HG03558 (cell line): Measurements from ENCODE around the gene SPRED3.
"Not testable (repeated sequence)": the region's sequence is repeated elsewhere in the genome, so short reads cannot be mapped to it uniquely, and the experiment has no call there.

Experiments
- ATAC-seq: cut with Tn5 transposase; IDR thresholded peaks from one replicate; pipeline ENCODE4 v1.9.1; 2021; ENCODE audit warnings: moderate number of reproducible peaks; ENCODE audit not compliant: unreplicated experiment; ENCODE audit errors: extremely low read depth

The SPRED3 gene

DNA sequence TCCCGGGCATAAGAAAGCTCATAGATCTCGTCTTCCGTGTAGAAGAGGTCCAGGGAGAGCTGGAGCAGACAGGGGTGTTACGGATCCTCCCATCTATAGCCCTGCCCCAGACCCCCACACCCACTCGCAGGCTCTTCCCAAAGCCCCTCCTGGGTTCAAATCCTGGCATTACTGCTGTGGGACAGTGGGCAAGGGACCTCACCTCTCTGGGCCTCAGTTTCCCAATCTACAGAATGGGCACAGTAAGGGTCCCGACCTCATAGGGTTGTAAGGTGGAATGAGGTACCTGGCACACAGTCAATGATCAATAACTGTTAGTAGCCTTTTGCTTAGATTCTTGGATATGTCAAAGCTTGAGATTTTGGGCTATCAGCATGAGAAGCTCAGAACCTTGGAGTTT is 24.9 kb downstream of the SPRED3 start:
- ATAC-seq: no peak

DNA sequence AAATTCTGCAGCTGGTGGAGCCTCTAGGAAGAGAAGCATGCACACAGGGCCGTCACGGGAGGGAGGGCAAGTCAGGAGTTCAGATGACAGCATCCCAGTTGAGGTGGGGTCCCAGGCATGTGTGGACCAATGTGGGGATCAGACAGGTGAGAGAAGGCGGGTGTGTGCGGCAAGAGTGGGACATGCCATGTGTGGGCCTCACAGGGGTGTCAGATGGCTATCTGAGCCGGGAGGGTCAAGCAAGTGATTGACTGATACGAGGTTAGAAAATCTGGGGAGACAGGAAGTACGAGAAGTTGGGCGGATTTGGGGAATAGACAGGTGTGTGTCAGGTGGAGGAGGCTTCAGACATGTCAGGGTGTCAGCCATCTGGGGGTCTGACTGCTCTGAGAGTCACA is 28.6 kb downstream of the SPRED3 start:
- ATAC-seq: no peak

DNA sequence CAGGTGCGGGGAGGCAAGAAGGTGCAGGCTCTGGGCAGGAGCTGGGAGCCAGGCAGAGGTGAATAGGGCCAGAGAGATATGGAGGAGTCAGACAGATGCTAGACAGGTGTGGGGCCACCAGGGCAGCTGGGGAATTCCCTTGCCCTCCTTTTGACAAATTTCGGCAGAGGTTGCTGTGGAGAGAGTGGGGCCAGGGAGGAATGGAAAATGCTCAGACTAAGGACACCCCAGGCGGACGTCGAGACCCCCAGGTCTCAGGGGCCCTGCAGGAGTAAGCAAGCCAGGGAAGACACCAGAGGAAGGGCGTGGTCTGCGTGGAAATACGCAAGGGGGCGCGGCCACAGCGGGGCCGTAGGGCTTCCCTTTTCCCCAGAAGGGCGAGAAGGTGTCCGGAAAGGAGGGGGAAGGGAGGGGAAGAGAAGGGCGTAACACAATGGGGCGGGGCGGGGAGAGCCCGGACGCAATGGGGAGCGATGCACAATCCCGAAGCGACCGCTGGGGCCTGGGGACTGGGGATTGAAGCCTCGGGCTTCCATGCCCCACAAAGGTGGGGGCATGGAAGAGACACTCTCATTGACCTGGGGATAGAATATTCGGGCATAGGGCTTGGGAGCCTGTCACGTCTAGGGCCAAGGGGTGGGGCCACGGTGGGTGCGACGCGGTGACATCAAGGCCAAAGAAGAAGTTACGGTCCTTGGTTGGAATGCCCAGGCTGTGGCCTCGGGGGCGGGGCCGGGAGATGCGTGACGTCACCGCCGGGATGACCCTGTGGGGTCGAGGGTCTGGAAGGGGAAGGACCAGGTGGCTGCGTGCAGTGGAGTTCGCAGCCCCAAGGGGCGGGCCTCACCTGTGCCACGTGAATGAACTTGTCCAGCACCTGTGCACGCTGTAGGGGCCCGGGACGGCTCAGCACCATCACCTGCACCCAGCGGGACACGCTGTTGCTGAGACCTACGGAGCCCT is 29.3 kb downstream of the SPRED3 start:
- no peak for ATAC-seq

DNA sequence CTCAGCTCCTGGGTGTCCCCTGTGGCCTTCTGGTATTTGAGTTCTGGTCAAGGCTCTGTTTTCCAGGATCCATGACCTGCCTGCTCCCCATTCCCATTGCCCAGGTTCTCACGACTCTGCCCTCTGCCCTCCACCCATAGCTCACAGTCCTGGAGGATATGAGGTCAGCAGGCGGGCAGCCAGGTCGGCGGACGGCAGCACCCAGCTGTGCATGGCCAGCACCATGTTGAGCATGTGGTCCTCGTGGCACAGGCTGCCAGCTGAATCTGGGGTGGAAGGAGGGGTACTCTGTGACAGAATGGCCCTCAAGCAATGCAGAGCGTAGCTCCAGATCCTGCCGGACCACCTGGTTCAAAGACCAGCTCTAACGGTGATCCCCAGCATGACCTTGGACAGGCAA is 32.4 kb downstream of the SPRED3 start:
- no peak for ATAC-seq

DNA sequence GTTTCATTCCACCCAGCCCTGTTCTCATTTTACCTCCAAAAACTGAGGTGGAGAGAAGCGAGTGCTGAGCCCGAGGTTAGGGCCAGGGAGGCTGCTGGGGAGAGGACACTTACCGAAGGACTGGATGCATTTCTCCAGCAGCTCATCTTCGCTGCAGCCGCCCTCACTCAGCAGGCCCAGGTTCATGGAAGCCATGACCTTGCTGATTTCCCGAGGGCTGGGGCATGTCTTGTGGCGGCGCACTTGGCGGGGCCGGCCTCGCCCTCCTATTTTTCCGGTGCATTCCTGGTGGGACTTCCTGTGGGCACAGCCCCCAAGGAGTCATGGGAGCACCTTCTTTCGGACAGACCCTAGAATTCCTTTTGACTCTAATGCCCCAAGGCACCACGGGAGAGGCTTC is 33.4 kb downstream of the SPRED3 start:
- ATAC-seq: no peak

DNA sequence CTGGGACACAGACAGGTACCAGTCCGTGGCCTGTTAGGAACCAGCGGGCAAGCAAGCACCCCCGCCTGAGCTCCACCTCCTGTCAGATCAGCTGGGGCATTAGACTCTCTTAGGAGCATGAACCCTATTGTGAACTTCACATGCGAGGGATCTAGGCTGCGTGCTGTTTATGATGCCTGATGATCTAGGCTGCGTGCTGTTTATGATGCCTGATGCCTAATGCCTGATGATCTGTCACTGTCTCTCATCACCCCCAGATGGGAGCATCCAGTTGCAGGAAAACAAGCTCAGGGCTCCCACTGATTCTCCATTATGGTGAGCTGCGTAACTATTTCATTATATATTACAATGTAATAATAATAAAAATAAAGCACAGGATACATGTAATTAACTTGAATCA is 33.9 kb downstream of the SPRED3 start:
- ATAC-seq: no peak

DNA sequence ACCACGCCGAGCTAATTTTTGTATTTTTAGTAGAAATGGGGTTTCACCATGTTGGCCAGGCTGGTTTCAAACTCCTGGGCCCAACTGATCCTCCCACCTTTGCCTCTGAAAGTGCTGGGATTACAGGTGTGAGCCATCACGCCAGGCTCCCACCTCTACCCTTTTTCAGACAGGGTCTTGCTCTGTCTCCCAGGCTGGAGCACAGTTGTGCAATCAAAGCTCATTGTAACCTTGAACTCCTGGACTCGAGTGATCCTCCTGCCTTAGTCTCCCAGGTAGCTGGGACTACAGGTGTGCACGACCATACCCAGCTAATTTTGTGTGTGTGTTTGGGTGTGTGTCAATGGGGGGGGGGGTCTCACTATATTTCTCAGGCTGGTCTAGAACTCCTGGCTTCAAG is 35.8 kb downstream of the SPRED3 start:
- no peak for ATAC-seq

DNA sequence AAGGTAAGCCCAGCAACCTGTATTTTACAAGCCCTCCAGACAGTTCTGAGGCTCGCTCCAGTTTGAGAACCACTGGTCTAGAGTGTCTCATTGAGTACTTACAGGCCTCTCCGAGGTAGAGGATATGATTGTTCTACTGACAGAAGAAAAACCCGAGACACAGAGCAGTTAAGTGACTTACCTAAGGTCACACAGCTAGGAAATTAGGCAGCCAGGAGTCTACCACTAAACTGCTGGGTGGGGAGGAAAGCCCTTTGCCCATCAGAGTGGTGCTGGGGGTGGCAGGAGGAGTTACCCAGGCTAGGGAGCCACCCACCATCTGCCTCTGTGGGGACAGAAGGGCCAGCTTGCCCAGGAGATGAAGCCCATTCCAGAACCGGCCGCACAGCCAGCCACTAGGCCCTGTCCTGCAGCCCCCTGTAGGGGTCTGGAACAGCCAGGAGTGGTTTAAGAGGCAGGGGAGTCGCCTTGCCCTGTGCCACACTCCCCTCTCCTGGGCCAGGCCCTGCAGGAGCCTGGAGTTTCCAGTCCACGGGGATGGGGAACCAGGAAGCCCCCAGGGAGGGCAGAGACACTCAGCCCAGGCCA is 36.8 kb downstream of the SPRED3 start:
- ATAC-seq: no peak

DNA sequence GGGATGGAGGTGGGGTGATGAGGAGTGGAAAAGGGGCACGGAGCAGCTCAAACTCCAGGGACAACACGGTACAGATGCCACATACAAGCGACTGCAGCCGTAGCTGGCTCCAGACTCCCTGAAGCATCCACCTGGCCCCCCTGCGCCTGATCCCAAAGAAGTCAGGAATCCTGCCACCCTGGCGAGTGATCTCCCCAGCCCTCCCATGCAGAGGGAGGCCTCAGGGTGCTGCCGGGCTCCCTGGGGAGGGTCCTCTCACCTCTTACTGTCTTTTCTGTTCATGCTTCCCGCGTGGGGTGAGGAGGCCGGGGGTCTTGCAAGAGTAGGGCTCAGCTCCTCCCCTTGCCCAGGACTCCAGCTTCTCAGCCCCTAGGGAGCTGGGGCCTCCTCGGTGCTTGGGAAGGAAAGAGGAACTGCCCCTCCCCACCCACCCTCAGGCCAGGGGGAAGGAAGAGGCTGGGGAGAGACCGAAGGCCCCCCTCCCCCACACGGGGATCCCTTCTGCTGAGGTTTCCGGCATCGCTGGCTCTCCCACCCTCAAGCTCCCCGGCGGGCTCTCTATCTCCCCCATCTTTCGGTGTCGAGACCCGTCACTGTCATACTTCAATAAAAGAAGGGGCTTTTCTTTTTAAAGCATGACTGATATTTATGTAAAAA is 37.4 kb downstream of the SPRED3 start, which contains the start of gene RASGRP4:
TSS of gene RASGRP4 (minus strand) at position 410 of the 657 bp plus-strand sequence. CDS start at position 282, 128 bp downstream.
- ATAC-seq: no peak

DNA sequence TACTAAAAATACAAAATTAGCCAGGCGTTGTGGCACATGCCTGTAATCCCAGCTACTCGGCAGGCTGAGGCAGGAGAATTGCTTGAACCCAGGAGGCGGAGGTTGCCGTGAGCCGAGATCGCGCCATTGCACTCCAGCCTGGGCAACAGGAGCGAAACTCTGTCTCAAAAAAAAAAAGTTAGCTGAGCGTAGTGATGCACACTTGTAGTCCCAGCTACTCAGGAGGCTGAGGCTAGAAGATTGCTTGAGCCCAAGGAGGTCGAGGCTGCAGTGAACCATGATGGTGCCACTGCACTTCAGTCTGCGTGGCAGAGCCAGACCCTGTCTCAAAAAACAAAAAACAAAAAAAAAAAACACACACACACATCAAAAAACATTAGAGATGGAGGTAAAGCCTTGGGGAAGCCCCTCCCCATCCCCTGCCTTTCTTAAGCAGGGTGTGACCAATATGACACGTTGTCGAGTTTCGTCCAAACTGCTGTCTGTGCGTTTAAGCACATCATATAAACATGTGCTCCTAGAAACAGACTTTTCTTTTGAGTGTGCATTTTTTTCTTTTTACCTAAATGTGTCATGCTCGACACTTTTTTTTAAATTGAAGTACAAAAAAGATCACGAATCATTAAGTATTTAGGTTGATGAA is 38.7 kb downstream of the SPRED3 start:
- ATAC-seq: not testable (repeated sequence)

DNA sequence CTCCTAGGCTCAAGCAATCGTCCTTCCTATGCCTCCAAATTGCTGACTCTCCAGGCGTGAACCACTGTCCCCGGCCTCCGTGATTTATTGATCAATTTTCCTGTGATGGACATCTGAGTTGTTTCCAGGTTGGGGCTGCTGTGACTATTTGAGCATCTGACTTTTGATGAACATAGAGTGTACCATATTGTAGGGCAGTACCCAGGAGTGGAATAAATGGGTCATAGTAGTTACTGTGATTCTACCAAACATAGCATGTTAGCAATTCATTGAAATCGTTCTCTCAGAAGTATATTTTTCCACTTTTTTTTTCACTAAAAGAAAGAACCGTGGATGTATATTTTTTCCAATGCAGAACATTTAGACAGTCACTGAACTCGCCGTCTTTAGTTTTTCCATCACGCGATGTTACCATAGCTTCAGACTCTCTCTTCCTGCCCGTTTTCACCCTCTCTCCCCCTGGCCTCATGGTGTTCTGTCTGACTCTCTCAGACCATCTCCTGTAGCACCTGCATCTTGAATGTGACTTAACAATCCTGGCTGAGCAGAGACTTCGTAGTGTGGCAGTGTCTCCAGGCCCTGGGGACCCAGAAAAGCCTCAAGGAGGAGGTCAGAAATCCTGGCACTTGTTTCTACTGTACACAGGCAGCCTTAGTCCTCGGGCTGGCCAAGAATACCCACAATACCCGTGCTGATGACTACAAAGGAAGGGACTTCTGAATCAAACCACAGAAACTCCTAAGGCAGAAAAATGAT is 40.7 kb downstream of the SPRED3 start:
- ATAC-seq: no peak

DNA sequence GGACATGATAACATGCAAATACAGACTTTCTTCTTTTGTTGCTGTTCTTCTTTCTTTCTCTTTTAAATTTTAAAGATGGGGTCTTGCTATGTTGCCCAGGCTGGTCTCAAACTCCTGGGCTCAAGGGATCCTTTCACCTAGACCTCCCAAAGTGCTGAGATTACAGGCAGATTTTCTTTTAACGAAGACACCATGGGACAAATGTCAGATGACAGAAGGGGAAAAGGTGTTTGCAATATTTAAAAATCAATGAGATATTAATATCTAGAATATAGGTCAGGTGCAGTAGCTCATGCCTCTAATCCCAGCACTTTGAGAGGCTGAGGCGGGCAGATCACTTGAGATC is 41.3 kb downstream of the SPRED3 start:
- no peak for ATAC-seq

DNA sequence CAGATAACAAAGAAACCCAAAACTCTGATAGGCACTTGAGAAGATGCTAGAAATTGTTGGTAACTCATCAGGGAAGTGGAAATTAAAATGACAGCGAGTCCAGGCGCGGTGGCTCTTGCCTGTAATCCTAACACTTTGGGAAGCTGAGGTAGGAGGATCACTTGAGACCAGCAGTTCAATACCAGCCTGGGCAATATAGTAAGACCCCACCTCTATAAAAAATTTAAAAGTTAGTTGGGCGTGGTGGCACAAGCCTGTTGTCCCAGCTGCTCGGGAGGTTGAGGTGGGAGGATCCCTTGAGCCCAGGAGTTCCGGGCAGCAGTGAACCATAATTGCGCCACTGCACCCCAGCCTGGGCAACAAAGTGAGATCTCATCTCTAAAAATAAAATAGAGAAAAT is 42.4 kb downstream of the SPRED3 start:
- ATAC-seq: no peak

DNA sequence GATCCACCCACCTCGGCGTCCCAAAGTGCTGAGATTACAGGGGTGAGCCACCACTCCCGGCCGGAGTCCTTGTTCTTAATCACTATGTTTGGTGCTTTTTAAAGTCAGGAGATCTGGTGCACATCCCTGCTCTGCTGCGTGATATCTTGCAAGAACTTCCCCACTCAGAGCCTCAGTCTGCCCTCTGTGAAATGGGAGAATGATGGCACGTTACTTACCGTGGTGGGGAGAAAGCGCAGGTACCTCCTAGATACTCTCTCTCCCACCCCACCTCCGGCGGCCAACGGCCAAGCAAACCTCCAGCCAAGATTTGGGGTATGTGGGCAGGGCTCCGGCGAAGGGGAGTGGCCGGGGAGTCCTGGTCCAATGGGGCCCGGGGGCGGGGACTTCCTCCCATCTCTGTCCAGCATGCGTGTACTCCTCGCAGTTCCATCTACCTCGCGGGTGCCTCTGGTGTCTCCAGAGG is 44.8 kb downstream of the SPRED3 start, which contains the start of gene RYR1:
TSS of gene RYR1 (plus strand) at position 424 of the 466 bp plus-strand sequence. CDS start 139 bp downstream, outside the sequence.
- no peak for ATAC-seq

DNA sequence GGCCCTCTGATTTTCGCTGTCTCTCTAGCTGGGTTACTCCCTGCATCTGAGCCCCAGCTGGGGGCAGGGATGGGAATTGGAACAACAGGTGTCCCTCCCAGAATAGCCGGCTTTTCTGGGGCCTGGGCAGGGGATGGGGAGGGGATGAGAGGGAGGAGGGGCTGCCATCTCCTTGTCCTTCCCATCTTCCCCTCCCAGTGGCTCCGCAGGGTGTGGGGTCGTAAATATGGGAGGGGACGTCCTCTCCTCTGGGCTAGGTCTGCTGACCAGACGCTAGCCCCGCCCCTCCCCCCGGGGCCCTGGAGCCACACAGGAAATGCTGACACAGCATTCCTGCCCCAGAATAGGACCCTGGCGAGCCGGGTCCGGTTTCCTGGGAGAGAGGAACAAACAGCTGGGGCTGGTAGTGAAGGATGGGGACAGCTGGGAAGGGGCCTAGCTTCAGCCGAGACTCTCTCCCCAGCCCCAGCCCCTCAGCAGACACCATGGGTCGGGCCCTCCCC is 46.1 kb downstream of the SPRED3 start:
- ATAC-seq: no peak

DNA sequence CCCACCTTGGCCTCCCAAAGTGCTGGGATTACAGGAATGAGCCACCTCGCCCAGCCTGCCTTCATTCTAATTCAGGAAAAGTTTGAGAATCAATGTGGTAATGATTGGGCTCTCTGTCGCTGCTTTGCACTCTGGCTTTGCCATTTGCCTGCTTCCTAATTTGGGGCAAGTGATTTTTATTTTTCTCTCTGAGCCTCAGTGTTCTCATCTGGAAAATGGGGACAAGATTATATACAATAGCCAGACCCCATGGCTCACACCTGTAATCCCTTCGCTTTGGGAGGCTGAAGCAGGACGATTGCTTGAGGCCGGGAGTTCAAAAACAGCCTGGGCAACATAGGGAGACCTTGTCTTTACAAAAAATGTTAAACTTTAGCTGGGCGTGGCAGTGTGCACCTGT is 48.8 kb downstream of the SPRED3 start:
- ATAC-seq: no peak

DNA sequence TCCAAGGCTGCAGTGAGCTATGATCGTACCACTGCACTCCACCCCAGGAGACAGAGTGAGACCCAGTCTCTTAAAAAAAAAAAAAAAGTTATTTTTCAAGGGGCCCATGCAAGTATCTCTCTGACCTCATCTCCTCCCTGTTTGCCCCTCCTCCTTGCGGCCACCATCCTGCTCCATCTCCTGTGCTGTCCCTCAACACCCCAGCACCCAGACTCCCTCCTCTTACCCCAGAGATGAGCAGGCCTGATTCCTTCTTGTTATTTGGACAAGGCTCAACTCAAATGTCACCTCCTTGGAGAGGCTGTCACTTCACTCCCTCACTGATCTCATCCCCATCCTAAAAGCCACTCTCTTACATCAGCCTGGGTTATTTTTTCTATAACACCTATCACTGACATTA is 49.4 kb downstream of the SPRED3 start:
- no peak for ATAC-seq

DNA sequence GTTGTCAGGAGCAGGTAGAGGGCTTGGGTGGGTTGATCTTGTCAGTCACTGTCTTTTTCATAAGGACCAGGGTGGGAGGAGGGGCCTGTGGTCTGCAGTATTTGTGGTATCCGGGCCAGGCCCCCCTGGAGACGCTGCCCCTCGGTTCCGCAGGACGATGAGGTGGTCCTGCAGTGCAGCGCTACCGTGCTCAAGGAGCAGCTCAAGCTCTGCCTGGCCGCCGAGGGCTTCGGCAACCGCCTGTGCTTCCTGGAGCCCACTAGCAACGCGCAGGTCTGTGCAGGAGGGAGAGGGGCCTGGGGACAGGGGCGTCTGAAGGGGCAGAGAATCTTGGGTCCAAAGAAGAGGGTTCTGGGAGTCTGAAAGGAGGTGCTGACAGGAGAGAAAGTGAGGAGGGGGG is 52.1 kb downstream of the SPRED3 start:
- no peak for ATAC-seq

DNA sequence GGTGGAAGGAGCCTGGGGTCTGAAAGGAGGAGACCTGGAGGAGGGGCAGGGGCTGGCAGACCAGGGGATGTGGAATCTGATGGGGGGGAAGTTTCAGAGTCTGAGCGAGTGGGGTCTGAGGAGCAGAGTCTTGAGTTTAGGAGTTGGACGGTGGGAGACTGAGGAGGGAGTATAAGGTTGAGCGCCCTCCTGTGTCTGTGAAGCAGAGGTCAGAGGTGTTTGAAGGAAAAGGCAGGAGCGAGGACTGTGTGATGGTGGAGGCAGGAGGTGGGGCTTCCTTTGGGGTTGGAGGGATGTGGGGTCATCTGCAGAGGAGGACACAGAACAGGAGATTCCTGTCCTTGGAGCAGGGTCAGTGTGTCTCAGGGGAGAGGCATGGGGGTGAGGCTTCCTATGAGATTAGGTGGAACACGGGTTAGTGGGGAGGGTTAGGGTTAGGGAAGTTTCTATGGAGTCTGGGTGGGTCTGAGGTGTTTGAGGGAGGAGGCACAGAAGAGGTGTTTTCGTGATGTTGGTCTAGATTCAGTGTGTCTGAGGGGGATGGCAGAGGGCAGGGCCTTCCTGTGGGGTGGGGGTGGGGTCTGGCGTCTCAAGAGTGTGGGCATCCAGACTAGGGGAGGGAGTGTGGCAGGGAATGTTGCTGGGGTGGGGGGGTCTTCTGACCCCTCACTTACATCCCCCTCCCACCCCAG is 53.3 kb downstream of the SPRED3 start:
- no peak for ATAC-seq
